Psoas muscle (tissue), 8 donors: ENCODE results near the gene KMT2D. TPM values are rescaled to one million over a fixed set of nuclear protein-coding genes. Genes with fewer than 3 reads are reported as not detected.
A peak's percentile ranks its signal among the peaks of the same experiment; 100 is the strongest.

Experiments used
- ATAC-seq, 4 donors: fragments of 200-7000 bp; cut with Tn5 transposase; one replicate each; pipeline ENCODE4 v1.9.1; 2020; ENCODE audit warnings: moderate library complexity in 3 of 4, mild to moderate bottlenecking in 2 of 4
- DNase-seq, 2 donors: peaks; one replicate each; pipeline ENCODE4 v3.0.0-alpha.2; 2020
- H3K27ac ChIP-seq: fragments of 200-600 bp; one replicate; pipeline ENCODE4 v1.8.0; 2022
- H3K27me3 ChIP-seq, 3 donors: fragments of 200-600 bp in 1 of 3; one replicate each; pipeline versions ENCODE4 v1.6.1 to v1.8.0; 2013 to 2022; ENCODE audit warnings: low read length in 2 of 3, mild to moderate bottlenecking in 2 of 3, moderate library complexity in 1 of 3; ENCODE audit not compliant: insufficient read depth in 3 of 3
- H3K36me3 ChIP-seq, 2 donors: fragments of 200-600 bp in 1 of 2; one replicate each; pipeline versions ENCODE4 v1.6.1 to v1.8.0; 2013 to 2022; ENCODE audit warnings: low read depth in 1 of 2, mild to moderate bottlenecking in 1 of 2, moderate library complexity in 1 of 2; ENCODE audit not compliant: insufficient read depth in 1 of 2
- H3K4me1 ChIP-seq: fragments of 200-600 bp; one replicate; pipeline ENCODE4 v1.8.0; 2022
- H3K4me3 ChIP-seq: fragments of 200-600 bp; one replicate; pipeline ENCODE4 v1.8.0; 2022; ENCODE audit warnings: mild to moderate bottlenecking
- H3K9me3 ChIP-seq: fragments of 200-600 bp; one replicate; pipeline ENCODE4 v1.8.0; 2022
- CTCF ChIP-seq: fragments of 200-600 bp; IDR thresholded peaks from one replicate; pipeline ENCODE4 v1.8.0; 2022; ENCODE audit warnings: antibody characterized with exemption
- WGBS, 3 donors: extraction: QIAGEN DNeasy Blood & Tissue Kit; methylation state at CpG; one replicate each; pipeline versions ENCODE4 v1.1.6 to v1.1.7; 2013; 5-methylcytosine and 5-hydroxymethylcytosine counted together
- intact Hi-C, 2 donors: fragments of 100-400 bp; cut with DNase I; formaldehyde crosslinking; loops; one replicate each; pipeline versions ENCODE4 v1.11.0 to v1.14.2; 2022
- polyA plus RNA-seq, 3 donors: library from polyadenylated mRNA; stranded (reverse); fragments of 200-250 nt; gene quantifications; one replicate each; pipeline ENCODE4 v1.2.3, GENCODE V29; 2013
- total RNA-seq, 4 donors: library from RNA; stranded (reverse); fragmentation: NEBNext Ultra II Directional in 2 of 4; extraction: Animal tissue kit (Norgen Biotek cat#: 25700) in 2 of 4; gene quantifications; one replicate each; pipeline versions ENCODE4 v1.2.1 to v1.2.4, GENCODE V29; 2021 to 2023
- donor health status: healthy with polysubstance abuse.
- donor health status: DM: no; HTN: no; CAD: no; lungs with moderate emphysema.
- donor health status: Bipolar disorder and iron deficiency.
- donor health status: healthy.
- donor health status: DM: yes; HTN: yes; CAD: no.
- donor health status: DM: no; HTN: no; CAD: no.
- donor health status: DM: no; HTN: no; CAD: no.
- donor health status: DM: yes; HTN: yes; CAD: no.

The KMT2D gene
- total and polyA plus RNA-seq, 7 donors: 10.8 to 69.8 (median 64.2) TPM

- peaks cover 5 to 43% of the 10 kb centered on the region in 2 donors for H3K36me3 ChIP-seq
- peak overlapping the region; percentile 88 for H3K4me3 ChIP-seq
- TF ChIP-seq CTCF: no peak
- ATAC-seq (no peak), DNase-seq (peak in 1 of 2 donors; percentile 49)
- H3K9me3 ChIP-seq: no peaks in the 10 kb centered on the region
- intact Hi-C loops: loop anchor here (5.0 kb wide), 1 partner anchor 38 kb away; no protein-coding TSS in a partner anchor
- H3K27ac ChIP-seq: peak overlapping the region; percentile 96
- peaks cover 30% of the 10 kb centered on the region for H3K4me1 ChIP-seq
- 58 to 67% (median 60%) methylated on average over 9 to 10 of the region's 10 CpGs for WGBS, 3 donors
- H3K27me3 ChIP-seq: no peaks in the 10 kb centered on the region
Observed at GRCh38 chr12:49019443-49020324, 40.9 kb downstream of the KMT2D start.

- peaks cover 33% of the 10 kb centered on the region for H3K4me1 ChIP-seq
- intact Hi-C loops: no loop called here
- 4 to 5% (median 4%) methylated on average over 8 of the region's 8 CpGs for WGBS, 3 donors
Observed at GRCh38 chr12:49019120-49019430, 41.5 kb downstream of the KMT2D start.

GRCh38 chr12:49018261-49019119 lies 42.1 kb downstream of the KMT2D start, which contains the start of gene PRKAG1:
PRKAG1 (minus strand) TSS chr12:49018776; CDS start chr12:49018740, 36 bp downstream.
- peak; percentile 42 for TF ChIP-seq CTCF
- Histone ChIP-seq H3K9me3 (no peaks in the 10 kb centered on the region), H3K36me3 (peaks cover 5 to 31% of the 10 kb centered on the region in 2 donors), H3K27me3 (no peaks in the 10 kb centered on the region), H3K4me3 (peak within 1 kb of the TSS; percentile 88), H3K27ac (peak within 1 kb of the TSS; percentile 96), H3K4me1 (peaks cover 36% of the 10 kb centered on the region)
- peak; percentile 89 to 93 (median 90) for ATAC-seq
- DNase-seq: peak; percentile 96 to 98
- WGBS, 3 donors: 0% methylated on average over 57 to 59 of the region's 59 CpGs
- intact Hi-C loops: no loop called here

More at GRCh38 chr12:49019120-49019430, 41.5 kb downstream of the KMT2D start:
- Histone ChIP-seq H3K27me3 (no peaks in the 10 kb centered on the region), H3K27ac (peak overlapping the region; percentile 96), H3K9me3 (no peaks in the 10 kb centered on the region), H3K4me3 (peak overlapping the region; percentile 88), H3K36me3 (peaks cover 5 to 37% of the 10 kb centered on the region in 2 donors)
- TF ChIP-seq CTCF: no peak
- ATAC-seq: peak in 2 of 4 donors; percentile 4 to 11
- DNase-seq: no peak

- H3K27me3 ChIP-seq: no peaks in the 10 kb centered on the region
- H3K9me3 ChIP-seq: no peaks in the 10 kb centered on the region
- no peak for TF ChIP-seq CTCF
- WGBS, 3 donors: 1% methylated on average over 8 of the region's 8 CpGs
- H3K36me3 ChIP-seq: peaks cover 5 to 27% of the 10 kb centered on the region in 2 donors
- peak overlapping the region; percentile 96 for H3K27ac ChIP-seq
- H3K4me1 ChIP-seq: peaks cover 42% of the 10 kb centered on the region
- DNase-seq: peak; percentile 52 to 81
- peak; percentile 49 to 65 (median 56) for ATAC-seq
- intact Hi-C loops: no loop called here
- H3K4me3 ChIP-seq: peak overlapping the region; percentile 88
Observed at GRCh38 chr12:49017891-49018260, 42.7 kb downstream of the KMT2D start.
